Spleen (tissue), 7 donors: Measurements from ENCODE around the gene NT5C3A.

ENCODE experiments used
- POLR2A ChIP-seq, 3 donors: fragments of 450-650 bp; IDR thresholded peaks; one replicate each; pipeline ENCODE4 v1.5.1; 2017; ENCODE audit warnings: antibody characterized with exemption in 3 of 3, mild to moderate bottlenecking in 1 of 3
- POLR2AphosphoS5 ChIP-seq, 3 donors: sonication (generic); formaldehyde crosslinking; IDR thresholded peaks; one replicate each; pipeline ENCODE4 v1.5.1; 2017; ENCODE audit warnings: antibody characterized with exemption in 3 of 3
- TF ChIP-seq, protein P1 (sequence below), 11 experiments: fragments of 200-600 bp in 7 of 11; fragments of 450-650 bp in 4 of 11; sonication (generic) in 4 of 11; IDR thresholded peaks in 8 of 11; conservative IDR thresholded peaks in 3 of 11; 1 replicate in 7 of 11; 2 replicates in 4 of 11; pipeline versions ENCODE4 v1.4.0 to v1.8.0; 2016 to 2021; ENCODE audit warnings: antibody characterized with exemption in 11 of 11, inconsistent platforms in 4 of 11, mild to moderate bottlenecking in 1 of 11
- donor health status: DM: no; HTN: no; CAD: no; lungs with moderate emphysema.
- donor health status: DM: no; HTN: no; CAD: no.
- donor health status: DM: no; HTN: no; CAD: no.

DNA sequence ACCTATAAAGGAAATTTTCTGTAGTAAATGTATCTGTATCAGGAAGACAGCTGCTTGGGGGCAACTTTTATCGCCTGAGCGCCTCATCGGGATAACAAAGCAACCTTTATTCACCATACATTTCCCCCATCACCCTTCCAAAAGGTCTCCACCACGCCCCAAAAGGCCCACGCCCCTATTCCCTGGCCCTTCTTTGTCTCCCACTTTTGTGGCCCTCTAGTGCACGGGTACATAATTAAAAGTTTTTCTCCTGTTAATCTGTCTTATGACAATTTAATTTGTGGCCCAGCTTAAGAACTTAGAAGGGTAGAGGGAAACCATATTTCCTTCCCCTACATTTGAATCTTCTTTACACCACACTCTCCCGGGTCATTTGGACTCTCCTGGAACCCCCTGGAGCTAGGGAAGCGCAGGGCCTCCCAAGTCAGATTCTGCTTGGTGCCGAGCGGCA lies 46.0 kb upstream of the NT5C3A start:
- TF ChIP-seq POLR2A (IDR thresholded peaks at IDR 0.05) (no peak), POLR2AphosphoS5 (IDR thresholded peaks at IDR 0.05) (no peak)
- TF ChIP-seq, protein P1, sequence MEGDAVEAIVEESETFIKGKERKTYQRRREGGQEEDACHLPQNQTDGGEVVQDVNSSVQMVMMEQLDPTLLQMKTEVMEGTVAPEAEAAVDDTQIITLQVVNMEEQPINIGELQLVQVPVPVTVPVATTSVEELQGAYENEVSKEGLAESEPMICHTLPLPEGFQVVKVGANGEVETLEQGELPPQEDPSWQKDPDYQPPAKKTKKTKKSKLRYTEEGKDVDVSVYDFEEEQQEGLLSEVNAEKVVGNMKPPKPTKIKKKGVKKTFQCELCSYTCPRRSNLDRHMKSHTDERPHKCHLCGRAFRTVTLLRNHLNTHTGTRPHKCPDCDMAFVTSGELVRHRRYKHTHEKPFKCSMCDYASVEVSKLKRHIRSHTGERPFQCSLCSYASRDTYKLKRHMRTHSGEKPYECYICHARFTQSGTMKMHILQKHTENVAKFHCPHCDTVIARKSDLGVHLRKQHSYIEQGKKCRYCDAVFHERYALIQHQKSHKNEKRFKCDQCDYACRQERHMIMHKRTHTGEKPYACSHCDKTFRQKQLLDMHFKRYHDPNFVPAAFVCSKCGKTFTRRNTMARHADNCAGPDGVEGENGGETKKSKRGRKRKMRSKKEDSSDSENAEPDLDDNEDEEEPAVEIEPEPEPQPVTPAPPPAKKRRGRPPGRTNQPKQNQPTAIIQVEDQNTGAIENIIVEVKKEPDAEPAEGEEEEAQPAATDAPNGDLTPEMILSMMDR (IDR thresholded peaks at IDR 0.05 in 8 of 11, conservative IDR thresholded peaks at IDR 0.05 in 3 of 11): no peak
